Ectodermal cell (in vitro differentiated cells): Measurements from ENCODE around the gene ENO4.

Experiments
- H3K27ac ChIP-seq: 2 replicates; pipeline ENCODE4 v1.7.0; 2013; ENCODE audit warnings: mild to moderate bottlenecking, low read depth, low read length; ENCODE audit not compliant: insufficient read depth, poor library complexity, severe bottlenecking
- H3K27me3 ChIP-seq: 2 replicates; pipeline ENCODE4 v1.7.0; 2013; ENCODE audit warnings: mild to moderate bottlenecking, low read length; ENCODE audit not compliant: insufficient read depth, control insufficient read depth, poor library complexity, severe bottlenecking
- H3K36me3 ChIP-seq: one replicate; pipeline ENCODE4 v1.7.0; 2013; ENCODE audit warnings: low read length; ENCODE audit not compliant: control insufficient read depth, insufficient read depth
- H3K4me1 ChIP-seq: one replicate; pipeline ENCODE4 v1.7.0; 2013; ENCODE audit warnings: low read length; ENCODE audit not compliant: control insufficient read depth, insufficient read depth
- H3K4me3 ChIP-seq: 2 replicates; pipeline ENCODE4 v1.7.0; 2013; ENCODE audit warnings: low read depth, low read length, control low read depth; ENCODE audit not compliant: insufficient read depth
- H3K9me3 ChIP-seq: 2 replicates; pipeline ENCODE4 v1.7.0; 2013; ENCODE audit warnings: mild to moderate bottlenecking, low read length, moderate library complexity; ENCODE audit not compliant: control insufficient read depth
- WGBS, 2 experiments: methylation state at CpG; one replicate each; pipeline ENCODE4 v1.1.7; 2013; ENCODE audit warnings: missing lambda C conversion rate in 2 of 2; 5-methylcytosine and 5-hydroxymethylcytosine counted together

The ENO4 gene

GRCh38 chr10:116845823-116846222, 3.5 kb upstream of the ENO4 start:
- 56 to 58% methylated on average over 1 of the region's 2 CpGs for WGBS, 2 experiments
- no peak overlapping the region for H3K27ac ChIP-seq
- H3K36me3 ChIP-seq = no peaks in the 10 kb centered on the region
- no peak overlapping the region for H3K4me3 ChIP-seq
- peaks cover 4% of the 10 kb centered on the region for H3K4me1 ChIP-seq
- no peaks in the 10 kb centered on the region for H3K9me3 ChIP-seq
- H3K27me3 ChIP-seq = peaks cover 5% of the 10 kb centered on the region

GRCh38 chr10:116848032-116848943, 1.0 kb upstream of the ENO4 start:
- Histone ChIP-seq H3K27ac (no peak overlapping the region), H3K9me3 (no peaks in the 10 kb centered on the region), H3K4me1 (peaks cover 4% of the 10 kb centered on the region), H3K27me3 (peaks cover 5% of the 10 kb centered on the region), H3K36me3 (no peaks in the 10 kb centered on the region), H3K4me3 (peak overlapping the region; percentile 80)
- 79 to 80% methylated on average over 17 of the region's 17 CpGs for WGBS, 2 experiments

GRCh38 chr10:116848944-116849247, 403 bp upstream of the ENO4 start:
- Histone ChIP-seq H3K36me3 (no peaks in the 10 kb centered on the region), H3K27me3 (peaks cover 5% of the 10 kb centered on the region), H3K9me3 (no peaks in the 10 kb centered on the region), H3K4me3 (peak overlapping the region; percentile 80), H3K4me1 (peaks cover 4% of the 10 kb centered on the region), H3K27ac (peak overlapping the region; percentile 72)
- WGBS, 2 experiments = 1% methylated on average over 23 of the region's 23 CpGs

GRCh38 chr10:116850058-116850611, 836 bp downstream of the ENO4 start:
- H3K4me1 ChIP-seq = peaks cover 4% of the 10 kb centered on the region
- H3K27me3 ChIP-seq = peaks cover 5% of the 10 kb centered on the region
- peak overlapping the region; percentile 80 for H3K4me3 ChIP-seq
- no peak overlapping the region for H3K27ac ChIP-seq
- H3K36me3 ChIP-seq = no peaks in the 10 kb centered on the region
- WGBS, 2 experiments = 34% methylated on average over 10 of the region's 10 CpGs
- no peaks in the 10 kb centered on the region for H3K9me3 ChIP-seq

GRCh38 chr10:116852246-116852645, 2.9 kb downstream of the ENO4 start:
- no peak overlapping the region for H3K4me3 ChIP-seq
- no peaks in the 10 kb centered on the region for H3K9me3 ChIP-seq
- H3K4me1 ChIP-seq = peaks cover 4% of the 10 kb centered on the region
- no peak overlapping the region for H3K27ac ChIP-seq
- H3K36me3 ChIP-seq = no peaks in the 10 kb centered on the region
- WGBS, 2 experiments = 98 to 100% methylated on average over 1 of the region's 1 CpG
- peaks cover 5% of the 10 kb centered on the region for H3K27me3 ChIP-seq

- H3K4me3 ChIP-seq = no peak overlapping the region
- H3K27ac ChIP-seq = no peak overlapping the region
- no peaks in the 10 kb centered on the region for H3K9me3 ChIP-seq
- H3K27me3 ChIP-seq = peaks cover 5% of the 10 kb centered on the region
- H3K4me1 ChIP-seq = peaks cover 4% of the 10 kb centered on the region
- no peaks in the 10 kb centered on the region for H3K36me3 ChIP-seq
- WGBS, 2 experiments = 88 to 92% methylated on average over 2 to 3 of the region's 4 CpGs
These were observed 4.0 kb downstream of the ENO4 start for GRCh38 chr10:116853287-116853686.

- H3K36me3 ChIP-seq = no peaks in the 10 kb centered on the region
- WGBS, 2 experiments = 89 to 92% methylated on average over 4 of the region's 4 CpGs
- no peaks in the 10 kb centered on the region for H3K9me3 ChIP-seq
- H3K27me3 ChIP-seq = peaks cover 5% of the 10 kb centered on the region
- H3K4me1 ChIP-seq = peaks cover 4% of the 10 kb centered on the region
- H3K27ac ChIP-seq = no peak overlapping the region
- H3K4me3 ChIP-seq = no peak overlapping the region
These were observed 4.4 kb downstream of the ENO4 start for GRCh38 chr10:116853701-116854100.

- H3K27ac ChIP-seq = no peak overlapping the region
- no peaks in the 10 kb centered on the region for H3K9me3 ChIP-seq
- no peaks in the 10 kb centered on the region for H3K4me1 ChIP-seq
- H3K36me3 ChIP-seq = no peaks in the 10 kb centered on the region
- 94 to 98% methylated on average over 3 of the region's 3 CpGs for WGBS, 2 experiments
- H3K27me3 ChIP-seq = no peaks in the 10 kb centered on the region
- no peak overlapping the region for H3K4me3 ChIP-seq
These were observed 7.9 kb downstream of the ENO4 start for GRCh38 chr10:116857156-116857555.

GRCh38 chr10:116861796-116862195, 12.5 kb downstream of the ENO4 start:
- no peaks in the 10 kb centered on the region for H3K27me3 ChIP-seq
- H3K4me1 ChIP-seq = peaks cover 4% of the 10 kb centered on the region
- WGBS, 2 experiments = 93 to 100% methylated on average over 1 to 2 of the region's 2 CpGs
- no peaks in the 10 kb centered on the region for H3K36me3 ChIP-seq
- no peak overlapping the region for H3K4me3 ChIP-seq
- no peak overlapping the region for H3K27ac ChIP-seq
- no peaks in the 10 kb centered on the region for H3K9me3 ChIP-seq

- Histone ChIP-seq H3K9me3 (no peaks in the 10 kb centered on the region), H3K36me3 (no peaks in the 10 kb centered on the region)
- 92 to 96% methylated on average over 4 of the region's 4 CpGs for WGBS, 2 experiments
These were observed 15.1 kb downstream of the ENO4 start for GRCh38 chr10:116864436-116864835.

More at GRCh38 chr10:116864436-116864835, 15.1 kb downstream of the ENO4 start:
- H3K27ac ChIP-seq = no peak overlapping the region
- no peaks in the 10 kb centered on the region for H3K27me3 ChIP-seq
- peaks cover 6% of the 10 kb centered on the region for H3K4me1 ChIP-seq
- H3K4me3 ChIP-seq = no peak overlapping the region
